HG03060 (cell line): ENCODE results near the gene BMPER.

Source experiments
- ATAC-seq: cut with Tn5 transposase; IDR thresholded peaks from one replicate; pipeline ENCODE4 v1.9.1; 2021; ENCODE audit warnings: low read depth, moderate number of reproducible peaks; ENCODE audit not compliant: unreplicated experiment

Gene BMPER

GRCh38 chr7:33905389-33906032 is at the start of gene BMPER:
TSS of gene BMPER (plus strand) at chr7:33905539. CDS start at chr7:33905614, 75 bp downstream.
- no peak for ATAC-seq

GRCh38 chr7:33861947-33862346 is 43.4 kb upstream of the BMPER start:
- ATAC-seq, result no peak

- no peak for ATAC-seq
These were observed 42.2 kb upstream of the BMPER start for GRCh38 chr7:33862946-33863814.

GRCh38 chr7:33868166-33868565 is 37.2 kb upstream of the BMPER start:
- no peak for ATAC-seq

GRCh38 chr7:33869176-33869575 is 36.2 kb upstream of the BMPER start:
- no peak for ATAC-seq

- ATAC-seq, result no peak
These were observed 35.2 kb upstream of the BMPER start for GRCh38 chr7:33870120-33870519.

- ATAC-seq, result no peak
These were observed 32.5 kb upstream of the BMPER start for GRCh38 chr7:33872870-33873269.

- no peak for ATAC-seq
These were observed 31.8 kb upstream of the BMPER start for GRCh38 chr7:33873518-33873917.

- ATAC-seq, result no peak
These were observed 31.2 kb upstream of the BMPER start for GRCh38 chr7:33873981-33874750.

GRCh38 chr7:33874943-33875342 is 30.4 kb upstream of the BMPER start:
- ATAC-seq, result no peak

- ATAC-seq, result no peak
These were observed 28.6 kb upstream of the BMPER start for GRCh38 chr7:33876596-33877274.

- no peak for ATAC-seq
These were observed 24.6 kb upstream of the BMPER start for GRCh38 chr7:33880787-33881186.

GRCh38 chr7:33881316-33881715 is 24.0 kb upstream of the BMPER start:
- ATAC-seq, result no peak

- ATAC-seq, result no peak
These were observed 23.1 kb upstream of the BMPER start for GRCh38 chr7:33882040-33882837.

GRCh38 chr7:33882950-33883670 is 22.2 kb upstream of the BMPER start:
- no peak for ATAC-seq

- no peak for ATAC-seq
These were observed 21.7 kb upstream of the BMPER start for GRCh38 chr7:33883671-33883965.

- no peak for ATAC-seq
These were observed 19.8 kb upstream of the BMPER start for GRCh38 chr7:33885290-33886148.

GRCh38 chr7:33886149-33886623 is 19.2 kb upstream of the BMPER start:
- no peak for ATAC-seq
